ENCODE measurements around the gene P2RX6.

The P2RX6 gene

GRCh38 chr22:20996598-20997535, 18.1 kb upstream of the P2RX6 start:
- Histone ChIP-seq H3K4me1 (ENCODE audit: low read depth, poor library complexity, severe bottlenecking) (peaks cover 8% of the 10 kb centered on the region), H3K79me2 (ENCODE audit: insufficient read depth, low read depth) (peaks cover 17% of the 10 kb centered on the region; the same call in 1 of the 2 replicates), H3K4me2 (no peak overlapping the region), H3K9ac (no peak overlapping the region), H3K27ac (no peak overlapping the region), H3K4me3 (IDR thresholded peaks at IDR 0.05; ENCODE audit: insufficient read depth, low read depth, low read length) (no peak overlapping the region), H2AFZ (ENCODE audit: low read depth) (no peak overlapping the region), H4K20me1 (ENCODE audit: insufficient read depth) (no peaks in the 10 kb centered on the region), H3K36me3 (ENCODE audit: insufficient read depth) (no peaks in the 10 kb centered on the region), H3K27me3 (ENCODE audit: insufficient read depth, low read depth) (no peaks in the 10 kb centered on the region)
- no peak for TF ChIP-seq CTCF (conservative IDR thresholded peaks at IDR 0.05; ENCODE audit: low read depth, low read length)

- H3K27ac ChIP-seq: no peak overlapping the region
- H2AFZ ChIP-seq (ENCODE audit: low read depth): no peak overlapping the region
- no peaks in the 10 kb centered on the region for H3K36me3 ChIP-seq (ENCODE audit: insufficient read depth)
- H3K4me2 ChIP-seq: no peak overlapping the region
- H3K79me2 ChIP-seq (ENCODE audit: insufficient read depth, low read depth): peaks cover 17% of the 10 kb centered on the region; the same call in 1 of the 2 replicates
- H3K27me3 ChIP-seq (ENCODE audit: insufficient read depth, low read depth): no peaks in the 10 kb centered on the region
- H4K20me1 ChIP-seq (ENCODE audit: insufficient read depth): no peaks in the 10 kb centered on the region
- H3K4me1 ChIP-seq (ENCODE audit: low read depth, poor library complexity, severe bottlenecking): peaks cover 8% of the 10 kb centered on the region
- no peak overlapping the region for H3K4me3 ChIP-seq (IDR thresholded peaks at IDR 0.05; ENCODE audit: insufficient read depth, low read depth, low read length)
- no peak for TF ChIP-seq CTCF (conservative IDR thresholded peaks at IDR 0.05; ENCODE audit: low read depth, low read length)
- H3K9ac ChIP-seq: no peak overlapping the region
Observed at GRCh38 chr22:20997536-20998257, 17.3 kb upstream of the P2RX6 start.

GRCh38 chr22:20998411-20999336, 16.3 kb upstream of the P2RX6 start:
- peaks cover 23% of the 10 kb centered on the region; the same call in 1 of the 2 replicates for H3K79me2 ChIP-seq (ENCODE audit: insufficient read depth, low read depth)
- H3K27ac ChIP-seq: no peak overlapping the region
- no peak overlapping the region for H3K4me3 ChIP-seq (IDR thresholded peaks at IDR 0.05; ENCODE audit: insufficient read depth, low read depth, low read length)
- H3K9ac ChIP-seq: no peak overlapping the region
- no peaks in the 10 kb centered on the region for H3K36me3 ChIP-seq (ENCODE audit: insufficient read depth)
- H2AFZ ChIP-seq (ENCODE audit: low read depth): no peak overlapping the region
- peaks cover 16% of the 10 kb centered on the region for H3K4me1 ChIP-seq (ENCODE audit: low read depth, poor library complexity, severe bottlenecking)
- no peaks in the 10 kb centered on the region for H4K20me1 ChIP-seq (ENCODE audit: insufficient read depth)
- H3K27me3 ChIP-seq (ENCODE audit: insufficient read depth, low read depth): no peaks in the 10 kb centered on the region
- TF ChIP-seq CTCF (conservative IDR thresholded peaks at IDR 0.05; ENCODE audit: low read depth, low read length): no peak
- H3K4me2 ChIP-seq: no peak overlapping the region
